IMR-90 (cell line): ENCODE results near the gene DUSP10. TPM values are rescaled to one million over a fixed set of nuclear protein-coding genes. Genes with fewer than 3 reads are reported as not detected.

Experiments used
- ATAC-seq: fragments of 200-7000 bp; cut with Tn5 transposase; 2 replicates; pipeline ENCODE4 v1.9.1; 2020; ENCODE audit warnings: low read depth, mild to moderate bottlenecking, moderate library complexity
- BruUV-seq: library from RNA; stranded (reverse); fragments of 400-500 nt; replicated peaks from 2 replicates; lab custom pipeline; 2021; lab: Mats Ljungman, UMichigan
- CTCF ChIA-PET: fragments of 300-600 bp; formaldehyde crosslinking; extraction: SDS; loops from one replicate; lab custom pipeline; 2021; ENCODE audit warnings: antibody characterized with exemption; lab: Yijun Ruan, JAX
- POLR2A ChIA-PET: fragments of 300-600 bp; sonication (Branson Sonifier 250); formaldehyde crosslinking; loops from one replicate; lab custom pipeline; 2022; ENCODE audit warnings: antibody characterized with exemption; ENCODE audit not compliant: unreplicated experiment; lab: Charles Lee
- DNase-seq: peaks from one replicate; pipeline ENCODE4 v3.0.0; 2013
- H2AFZ ChIP-seq: replicated peaks from 2 replicates; pipeline ENCODE3; 2013; ENCODE audit warnings: low read length, mild to moderate bottlenecking; ENCODE audit not compliant: poor library complexity
- H2AK5ac ChIP-seq: 2 replicates; pipeline ENCODE4 v1.6.1; 2013; ENCODE audit warnings: low read depth, low read length, inconsistent platforms
- H2AK9ac ChIP-seq: replicated peaks from 2 replicates; pipeline ENCODE3; 2013; ENCODE audit warnings: mild to moderate bottlenecking, low read depth, low read length, moderate library complexity; ENCODE audit not compliant: poor library complexity
- H2BK120ac ChIP-seq: 2 replicates; pipeline ENCODE4 v1.6.1; 2013; ENCODE audit warnings: low read depth, low read length, inconsistent platforms
- H2BK15ac ChIP-seq: 3 replicates; pipeline ENCODE4 v1.6.1; 2013; ENCODE audit warnings: low read depth, low read length, inconsistent platforms
- H2BK20ac ChIP-seq: 2 replicates; pipeline ENCODE4 v1.6.1; 2013; ENCODE audit warnings: low read depth, mild to moderate bottlenecking, inconsistent platforms, low read length, moderate library complexity
- H2BK5ac ChIP-seq: 2 replicates; pipeline ENCODE4 v1.6.1; 2013; ENCODE audit warnings: mild to moderate bottlenecking, low read depth, low read length, inconsistent platforms; ENCODE audit not compliant: poor library complexity, severe bottlenecking
- H3K14ac ChIP-seq: replicated peaks from 2 replicates; pipeline ENCODE4 v1.6.1; 2013; ENCODE audit warnings: low read depth, low read length, inconsistent platforms
- H3K18ac ChIP-seq: 2 replicates; pipeline ENCODE4 v1.6.1; 2013; ENCODE audit warnings: low read depth, low read length, control low read depth
- H3K23ac ChIP-seq: 2 replicates; pipeline ENCODE4 v1.6.1; 2013; ENCODE audit warnings: low read depth, low read length, inconsistent platforms
- H3K27ac ChIP-seq: 2 replicates; pipeline ENCODE4 v1.5.1; 2013; ENCODE audit warnings: mild to moderate bottlenecking, control low read depth, low read length; ENCODE audit not compliant: insufficient read depth
- H3K27me3 ChIP-seq: 2 replicates; pipeline ENCODE4 v1.6.1; 2013; ENCODE audit warnings: low read length; ENCODE audit not compliant: control insufficient read depth, insufficient read depth
- H3K36me3 ChIP-seq: 2 replicates; pipeline ENCODE4 v1.6.1; 2013; ENCODE audit warnings: low read length, mixed read lengths; ENCODE audit not compliant: control insufficient read depth, insufficient read depth
- H3K4ac ChIP-seq: 2 replicates; pipeline ENCODE4 v1.6.1; 2013; ENCODE audit warnings: low read depth, low read length, inconsistent platforms
- H3K4me1 ChIP-seq: 2 replicates; pipeline ENCODE4 v1.6.1; 2013; ENCODE audit warnings: low read length, mixed read lengths; ENCODE audit not compliant: control insufficient read depth, insufficient read depth
- H3K4me2 ChIP-seq: 2 replicates; pipeline ENCODE4 v1.6.1; 2013; ENCODE audit warnings: low read depth, mild to moderate bottlenecking, control low read depth, low read length, moderate library complexity
- H3K4me3 ChIP-seq: 2 replicates; pipeline ENCODE4 v1.5.1; 2013; ENCODE audit warnings: low read depth, mild to moderate bottlenecking, control low read depth, low read length, moderate library complexity; ENCODE audit not compliant: insufficient read depth
- H3K56ac ChIP-seq: 2 replicates; pipeline ENCODE4 v1.6.1; 2013; ENCODE audit warnings: low read length, inconsistent platforms; ENCODE audit not compliant: insufficient read depth; ENCODE audit errors: extremely low read depth
- H3K79me1 ChIP-seq, 2 experiments: 2 replicates each; pipeline ENCODE4 v1.6.1; 2013; ENCODE audit warnings: low read length in 2 of 2, inconsistent platforms in 1 of 2, low read depth in 1 of 2
- H3K9ac ChIP-seq: 2 replicates; pipeline ENCODE4 v1.6.1; 2013; ENCODE audit warnings: low read depth, low read length, control low read depth
- H3K9me1 ChIP-seq: 2 replicates; pipeline ENCODE4 v1.6.1; 2013; ENCODE audit warnings: low read length, inconsistent platforms; ENCODE audit not compliant: insufficient read depth
- H3K9me3 ChIP-seq: 2 replicates; pipeline ENCODE4 v1.6.1; 2013; ENCODE audit warnings: low read length; ENCODE audit not compliant: control insufficient read depth, insufficient read depth
- H4K20me1 ChIP-seq: 2 replicates; pipeline ENCODE4 v1.6.1; 2013; ENCODE audit warnings: low read length, inconsistent platforms; ENCODE audit not compliant: insufficient read depth
- H4K5ac ChIP-seq: 2 replicates; pipeline ENCODE4 v1.6.1; 2013; ENCODE audit warnings: mild to moderate bottlenecking, low read depth, low read length, control low read depth
- H4K8ac ChIP-seq, 2 experiments: 2 replicates each; pipeline ENCODE4 v1.6.1; 2013; ENCODE audit warnings: low read depth in 2 of 2, low read length in 2 of 2, control low read depth in 1 of 2, inconsistent platforms in 1 of 2
- H4K91ac ChIP-seq: 2 replicates; pipeline ENCODE4 v1.6.1; 2013; ENCODE audit warnings: low read depth, low read length, inconsistent platforms; ENCODE audit not compliant: insufficient read depth
- BHLHE40 ChIP-seq: fragments of 150-350 bp; IDR thresholded peaks from 2 replicates; pipeline ENCODE4 v1.6.1; 2016; ENCODE audit warnings: mild to moderate bottlenecking, low read depth, low read length
- CEBPB ChIP-seq: IDR thresholded peaks from 2 replicates; pipeline ENCODE4 v1.6.1; 2012; ENCODE audit warnings: low read depth, low read length, improper control_type of control experiment
- CHD1 ChIP-seq: IDR thresholded peaks from 2 replicates; pipeline ENCODE4 v1.6.1; 2012; ENCODE audit warnings: low read depth, low read length, improper control_type of control experiment
- FOS ChIP-seq: fragments of 150-350 bp; IDR thresholded peaks from 2 replicates; pipeline ENCODE4 v1.6.1; 2016; ENCODE audit warnings: low read depth, low read length
- MAFK ChIP-seq: IDR thresholded peaks from 2 replicates; pipeline ENCODE4 v1.6.1; 2012; ENCODE audit warnings: low read depth, low read length, improper control_type of control experiment
- MAZ ChIP-seq: IDR thresholded peaks from 2 replicates; pipeline ENCODE4 v1.6.1; 2012; ENCODE audit warnings: low read depth, mild to moderate bottlenecking, low read length, improper control_type of control experiment, moderate library complexity, borderline replicate concordance
- MXI1 ChIP-seq: IDR thresholded peaks from 2 replicates; pipeline ENCODE4 v1.6.1; 2012; ENCODE audit warnings: low read depth, mild to moderate bottlenecking, low read length, moderate library complexity, borderline replicate concordance
- NFE2L2 ChIP-seq: fragments of 150-350 bp; IDR thresholded peaks from 2 replicates; pipeline ENCODE4 v1.6.1; 2016; ENCODE audit warnings: low read depth, mild to moderate bottlenecking, low read length
- POLR2A ChIP-seq: IDR thresholded peaks from 2 replicates; pipeline ENCODE4 v1.6.1; 2012; ENCODE audit warnings: mild to moderate bottlenecking, low read depth, low read length
- RAD21 ChIP-seq: IDR thresholded peaks from 2 replicates; pipeline ENCODE4 v1.6.1; 2012; ENCODE audit warnings: low read length, improper control_type of control experiment
- RCOR1 ChIP-seq: IDR thresholded peaks from 2 replicates; pipeline ENCODE4 v1.6.1; 2012; ENCODE audit warnings: mild to moderate bottlenecking, low read length, improper control_type of control experiment; ENCODE audit not compliant: insufficient replicate concordance
- RFX5 ChIP-seq: IDR thresholded peaks from 2 replicates; pipeline ENCODE4 v1.8.0; 2012; ENCODE audit warnings: low read depth, mild to moderate bottlenecking, low read length, moderate library complexity
- SMC3 ChIP-seq: fragments of 150-350 bp; IDR thresholded peaks from 2 replicates; pipeline ENCODE4 v1.6.1; 2016; ENCODE audit warnings: low read depth, mild to moderate bottlenecking, antibody characterized with exemption, low read length, moderate library complexity
- WGBS, 2 experiments: methylation state at CpG; one replicate each; pipeline versions ENCODE4 v1.1.5 to v1.1.7; 2013; ENCODE audit warnings: missing lambda C conversion rate in 2 of 2; ENCODE audit not compliant: insufficient read length in 1 of 2; ENCODE audit errors: extremely low coverage in 2 of 2; 5-methylcytosine and 5-hydroxymethylcytosine counted together
- dilution Hi-C: fragments of 300-500 bp; cut with HindIII; formaldehyde crosslinking; loops from one replicate; pipeline ENCODE4 v1.14.3; 2018; ENCODE audit warnings: low sequenced_read_pairs; ENCODE audit not compliant: unreplicated experiment
- in situ Hi-C: fragments of 300-500 bp; cut with MboI; formaldehyde crosslinking; loops from 3 replicates; pipeline ENCODE4 v1.14.3; 2019; ENCODE audit warnings: low sequenced_read_pairs, inconsistent platforms, mixed read lengths
- intact Hi-C: fragments of 100-400 bp; cut with micrococcal nuclease; formaldehyde crosslinking; loops from 2 replicates; pipeline ENCODE4 v1.10.0; 2022
- polyA plus RNA-seq, 3 experiments: library from polyadenylated mRNA; depleted of rRNA; stranded (reverse); fragments of >200 nt; gene quantifications; 2 replicates each; pipeline ENCODE4 v1.2.3, GENCODE V29; 2012; ENCODE audit warnings: low replicate concordance in 1 of 3
- total RNA-seq: library from RNA; depleted of rRNA; stranded (reverse); fragments of >200 nt; gene quantifications from 2 replicates; pipeline ENCODE4 v1.2.3, GENCODE V29; 2012
- TF ChIP-seq, protein P1 (sequence below): fragments of 150-350 bp; IDR thresholded peaks from 2 replicates; pipeline ENCODE4 v1.6.1; 2016; ENCODE audit warnings: low read depth, mild to moderate bottlenecking, low read length, moderate library complexity, borderline replicate concordance
- TF ChIP-seq, protein P2 (sequence below): fragments of 150-350 bp; IDR thresholded peaks from 2 replicates; pipeline ENCODE4 v1.6.1; 2017; ENCODE audit warnings: mild to moderate bottlenecking, antibody characterized with exemption, low read length, low read depth
- TF ChIP-seq, protein P3 (sequence below): conservative IDR thresholded peaks from 2 replicates; pipeline ENCODE4 v1.5.1; 2012; ENCODE audit warnings: mild to moderate bottlenecking, low read depth, low read length, improper control_type of control experiment

Gene DUSP10
- total and polyA plus RNA-seq, 2 of the 4 experiments (the other 2 are of a cell fraction): 41.7 to 59.1 TPM

DNA sequence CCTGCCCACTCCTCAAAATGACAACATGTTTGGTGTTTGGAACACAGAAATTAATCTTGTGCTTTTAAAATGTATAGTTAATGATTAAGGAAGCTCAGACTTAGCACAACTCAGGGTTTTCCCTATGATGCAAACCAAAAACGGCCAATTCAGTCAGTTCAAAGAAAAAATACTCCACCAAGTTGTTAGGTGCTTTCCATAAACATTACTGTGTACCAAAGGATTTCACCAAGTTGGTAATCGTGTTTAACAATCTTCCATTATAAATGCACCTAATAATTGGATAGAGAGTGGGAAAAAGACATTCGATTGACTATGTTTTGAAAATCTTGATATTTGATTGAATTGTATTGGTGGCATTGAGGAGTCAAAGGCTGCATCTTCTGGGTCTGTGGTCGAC lies 33.3 kb upstream of the DUSP10 start:
- Histone ChIP-seq H2AFZ (no peak overlapping the region), H3K4ac (no peak overlapping the region), H3K36me3 (no peaks in the 10 kb centered on the region), H3K4me1 (peaks cover 4% of the 10 kb centered on the region), H3K9me3 (no peaks in the 10 kb centered on the region), H2BK20ac (no peak overlapping the region), H4K91ac (no peak overlapping the region), H3K56ac (no peak overlapping the region), H3K23ac (no peak overlapping the region), H3K4me2 (no peak overlapping the region), H2BK15ac (no peak overlapping the region), H2AK9ac (no peak overlapping the region), H3K4me3 (no peak overlapping the region), H4K8ac (no peak overlapping the region), H3K27me3 (no peaks in the 10 kb centered on the region), H4K5ac (no peak overlapping the region), H3K9ac (no peak overlapping the region), H4K20me1 (no peaks in the 10 kb centered on the region), H3K9me1 (no peaks in the 10 kb centered on the region), H2BK5ac (no peak overlapping the region), H2AK5ac (no peak overlapping the region), H2BK120ac (no peak overlapping the region), H3K27ac (no peak overlapping the region), H3K14ac (no peak overlapping the region), H3K18ac (no peak overlapping the region), H3K79me1 (no peaks in the 10 kb centered on the region)
- WGBS, 2 experiments: 88% methylated on average over 1 of the region's 4 CpGs; no CpG with 5 or more reads in 1 of the 2 experiments
- dilution Hi-C loops (no loop called here), intact Hi-C loops (no loop called here), in situ Hi-C loops (no loop called here)
- POLR2A ChIA-PET: no interaction called here
- TF ChIP-seq, protein P1, sequence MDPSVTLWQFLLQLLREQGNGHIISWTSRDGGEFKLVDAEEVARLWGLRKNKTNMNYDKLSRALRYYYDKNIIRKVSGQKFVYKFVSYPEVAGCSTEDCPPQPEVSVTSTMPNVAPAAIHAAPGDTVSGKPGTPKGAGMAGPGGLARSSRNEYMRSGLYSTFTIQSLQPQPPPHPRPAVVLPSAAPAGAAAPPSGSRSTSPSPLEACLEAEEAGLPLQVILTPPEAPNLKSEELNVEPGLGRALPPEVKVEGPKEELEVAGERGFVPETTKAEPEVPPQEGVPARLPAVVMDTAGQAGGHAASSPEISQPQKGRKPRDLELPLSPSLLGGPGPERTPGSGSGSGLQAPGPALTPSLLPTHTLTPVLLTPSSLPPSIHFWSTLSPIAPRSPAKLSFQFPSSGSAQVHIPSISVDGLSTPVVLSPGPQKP: no peak
- TF ChIP-seq SMC3: no peak
- no peak for TF ChIP-seq MXI1
- TF ChIP-seq RAD21: no peak
- TF ChIP-seq BHLHE40: no peak
- TF ChIP-seq, protein P2, sequence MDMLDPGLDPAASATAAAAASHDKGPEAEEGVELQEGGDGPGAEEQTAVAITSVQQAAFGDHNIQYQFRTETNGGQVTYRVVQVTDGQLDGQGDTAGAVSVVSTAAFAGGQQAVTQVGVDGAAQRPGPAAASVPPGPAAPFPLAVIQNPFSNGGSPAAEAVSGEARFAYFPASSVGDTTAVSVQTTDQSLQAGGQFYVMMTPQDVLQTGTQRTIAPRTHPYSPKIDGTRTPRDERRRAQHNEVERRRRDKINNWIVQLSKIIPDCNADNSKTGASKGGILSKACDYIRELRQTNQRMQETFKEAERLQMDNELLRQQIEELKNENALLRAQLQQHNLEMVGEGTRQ: no peak
- no peak for TF ChIP-seq CEBPB
- no peak for TF ChIP-seq NFE2L2
- TF ChIP-seq POLR2A: no peak
- TF ChIP-seq, protein P3, sequence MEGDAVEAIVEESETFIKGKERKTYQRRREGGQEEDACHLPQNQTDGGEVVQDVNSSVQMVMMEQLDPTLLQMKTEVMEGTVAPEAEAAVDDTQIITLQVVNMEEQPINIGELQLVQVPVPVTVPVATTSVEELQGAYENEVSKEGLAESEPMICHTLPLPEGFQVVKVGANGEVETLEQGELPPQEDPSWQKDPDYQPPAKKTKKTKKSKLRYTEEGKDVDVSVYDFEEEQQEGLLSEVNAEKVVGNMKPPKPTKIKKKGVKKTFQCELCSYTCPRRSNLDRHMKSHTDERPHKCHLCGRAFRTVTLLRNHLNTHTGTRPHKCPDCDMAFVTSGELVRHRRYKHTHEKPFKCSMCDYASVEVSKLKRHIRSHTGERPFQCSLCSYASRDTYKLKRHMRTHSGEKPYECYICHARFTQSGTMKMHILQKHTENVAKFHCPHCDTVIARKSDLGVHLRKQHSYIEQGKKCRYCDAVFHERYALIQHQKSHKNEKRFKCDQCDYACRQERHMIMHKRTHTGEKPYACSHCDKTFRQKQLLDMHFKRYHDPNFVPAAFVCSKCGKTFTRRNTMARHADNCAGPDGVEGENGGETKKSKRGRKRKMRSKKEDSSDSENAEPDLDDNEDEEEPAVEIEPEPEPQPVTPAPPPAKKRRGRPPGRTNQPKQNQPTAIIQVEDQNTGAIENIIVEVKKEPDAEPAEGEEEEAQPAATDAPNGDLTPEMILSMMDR: no peak
- TF ChIP-seq MAFK: no peak
- TF ChIP-seq MAZ: no peak
- no peak for TF ChIP-seq CHD1
- TF ChIP-seq RFX5: no peak
- TF ChIP-seq RCOR1: no peak
- TF ChIP-seq FOS: no peak
- BruUV-seq: no TSS peak
- DNase-seq: no peak
- ATAC-seq: no peak
- CTCF ChIA-PET: interaction anchor here (0.9 kb wide), 1 partner anchor 16 kb away, joined by 3 read pairs; no protein-coding TSS in a partner anchor
